CD4-positive, alpha-beta T cell treated with Interleukin-17A for 4 hours (primary cell): Measurements from ENCODE around the gene SLX4.

Experiments used
- DNase-seq: peaks from one replicate; pipeline ENCODE4 v3.0.0-alpha.2; 2020; ENCODE audit warnings: mixed read lengths

Gene SLX4

DNA sequence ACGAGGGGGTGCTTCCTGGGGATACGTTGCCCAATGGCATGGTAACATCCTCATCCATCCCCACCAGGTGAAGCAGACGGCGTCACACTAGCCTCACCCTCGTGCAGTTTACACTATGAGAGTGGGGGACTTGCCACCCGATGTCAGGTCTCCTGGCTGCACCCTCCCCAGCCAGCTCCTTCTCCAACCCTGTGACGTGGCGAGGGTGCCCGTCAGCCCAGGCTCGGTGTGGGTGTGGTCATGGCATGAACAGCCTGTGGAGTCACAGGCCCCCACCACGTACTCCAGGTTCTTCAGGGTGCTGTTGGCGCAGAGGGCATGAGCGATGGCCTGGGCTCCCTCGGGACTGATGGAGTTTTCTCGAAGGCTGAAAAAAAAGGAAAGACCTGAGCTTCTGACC lies 62.5 kb downstream of the SLX4 start:
- DNase-seq, result no peak

DNA sequence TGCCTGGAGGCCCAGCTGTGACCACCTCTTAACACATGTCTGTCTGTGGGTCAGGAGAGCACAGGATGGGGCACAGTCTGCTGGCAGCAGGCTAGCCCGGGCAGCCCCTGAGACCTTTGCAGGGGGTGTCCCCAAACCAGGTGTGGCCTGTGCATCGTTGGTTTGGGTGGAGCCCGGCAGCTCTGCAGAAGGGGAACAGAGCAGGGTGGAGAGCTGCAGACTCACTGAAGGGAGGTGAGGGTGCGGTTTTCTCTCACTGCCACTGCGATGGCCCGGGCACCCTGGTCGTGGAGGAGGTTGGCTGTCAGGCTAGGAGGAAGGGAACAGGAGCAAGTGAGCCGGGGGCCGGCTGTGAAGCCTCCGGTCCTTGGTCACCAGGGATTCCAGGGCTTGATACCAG lies 63.0 kb downstream of the SLX4 start:
- no peak for DNase-seq

DNA sequence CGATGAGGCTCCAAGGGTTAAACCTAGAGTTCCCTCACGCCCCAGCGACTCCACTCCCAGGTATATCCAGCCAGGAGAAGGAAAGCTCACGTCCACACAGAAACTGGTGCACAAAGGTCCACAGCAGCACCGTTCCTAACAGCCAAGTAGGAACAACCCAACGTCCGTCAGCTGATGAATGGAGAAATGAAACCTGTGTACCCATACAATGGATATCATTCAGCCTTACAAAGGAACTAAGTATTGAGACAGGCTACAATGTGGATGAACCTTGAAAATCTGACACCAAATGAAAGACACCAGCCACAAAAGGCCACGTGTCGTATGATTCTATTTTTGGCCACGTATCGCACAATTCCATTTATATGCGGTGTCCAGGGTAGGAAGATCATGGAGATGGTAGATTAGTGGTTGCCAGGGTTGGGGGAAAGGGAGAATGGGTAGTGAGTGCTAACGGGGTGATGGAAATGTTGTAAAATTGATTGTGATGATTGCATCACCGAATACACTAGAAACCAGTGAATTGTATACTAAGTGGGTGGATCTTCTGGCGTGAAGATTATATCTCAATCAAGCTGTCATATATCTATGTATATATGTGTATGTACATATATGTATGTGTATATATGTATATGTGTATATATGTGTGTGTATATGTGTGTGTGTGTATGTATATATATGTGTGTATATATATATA lies 64.3 kb downstream of the SLX4 start:
- DNase-seq, result no peak

DNA sequence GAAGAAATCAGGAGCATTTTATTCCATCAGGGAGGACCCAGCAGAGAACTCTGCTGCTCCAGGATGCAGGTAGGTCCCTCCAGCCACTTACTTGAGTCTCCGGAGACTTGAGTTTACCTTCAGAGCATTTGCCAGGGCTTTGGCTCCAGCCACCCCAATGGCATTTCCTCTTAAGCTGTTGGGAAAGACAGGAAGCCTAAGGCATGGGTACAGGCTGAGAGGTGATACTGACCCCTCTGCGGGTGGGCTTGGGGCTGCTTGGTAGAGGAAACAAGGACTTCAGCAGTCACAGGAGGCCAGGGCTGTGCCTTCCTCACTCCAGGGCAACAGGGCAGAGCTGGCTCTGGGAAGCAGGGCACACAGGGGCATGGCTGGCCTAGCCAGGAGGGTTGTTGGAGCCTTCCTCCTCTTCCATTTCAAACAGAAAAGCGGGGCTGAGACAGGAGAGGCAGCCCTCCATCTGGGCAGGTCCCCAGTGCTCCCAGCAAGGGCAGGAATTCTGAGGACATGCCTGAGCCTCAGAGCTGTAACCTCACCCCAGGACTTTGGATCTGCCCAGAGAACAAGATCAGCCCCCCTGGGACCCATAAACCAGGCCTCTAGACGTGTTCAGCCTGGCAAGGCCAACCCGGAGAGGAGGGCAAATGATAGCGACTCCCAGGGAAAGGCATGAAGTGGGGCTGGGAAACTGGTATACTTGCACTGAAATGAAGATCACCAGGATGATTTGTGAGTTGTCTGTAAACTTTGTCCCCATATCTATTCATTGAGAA lies 68.6 kb downstream of the SLX4 start:
- no peak for DNase-seq

DNA sequence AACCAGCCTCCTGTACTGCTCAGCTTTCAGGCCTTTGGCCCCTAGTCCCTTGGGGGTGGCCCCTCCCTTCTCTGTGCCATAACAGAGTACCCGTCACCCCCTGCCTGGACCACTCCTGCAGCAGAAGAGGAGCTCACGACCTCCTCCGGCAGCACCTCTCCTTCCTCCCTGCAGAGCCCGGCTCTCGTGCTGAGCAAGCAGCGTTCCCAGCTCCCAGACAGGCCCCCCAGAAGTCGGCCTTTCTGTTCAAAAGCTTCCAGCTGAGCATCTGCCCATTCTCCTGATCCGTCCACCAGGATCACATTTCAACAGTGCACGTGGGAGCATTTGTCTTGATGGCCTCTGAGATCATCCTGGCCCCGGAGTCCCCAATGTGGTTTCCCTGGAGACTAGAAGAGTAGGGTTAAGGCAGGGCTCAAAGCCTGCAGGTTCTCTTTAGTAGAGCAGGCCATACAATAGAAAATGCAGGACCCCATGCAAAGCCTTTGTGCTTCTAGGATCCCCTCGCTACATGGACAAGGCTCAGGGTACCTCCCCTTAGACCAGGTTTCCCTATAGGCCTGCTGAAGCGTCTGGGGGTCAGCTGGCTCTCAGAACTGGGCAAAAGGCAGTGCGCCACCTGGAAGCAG lies 69.8 kb downstream of the SLX4 start:
- no peak for DNase-seq

DNA sequence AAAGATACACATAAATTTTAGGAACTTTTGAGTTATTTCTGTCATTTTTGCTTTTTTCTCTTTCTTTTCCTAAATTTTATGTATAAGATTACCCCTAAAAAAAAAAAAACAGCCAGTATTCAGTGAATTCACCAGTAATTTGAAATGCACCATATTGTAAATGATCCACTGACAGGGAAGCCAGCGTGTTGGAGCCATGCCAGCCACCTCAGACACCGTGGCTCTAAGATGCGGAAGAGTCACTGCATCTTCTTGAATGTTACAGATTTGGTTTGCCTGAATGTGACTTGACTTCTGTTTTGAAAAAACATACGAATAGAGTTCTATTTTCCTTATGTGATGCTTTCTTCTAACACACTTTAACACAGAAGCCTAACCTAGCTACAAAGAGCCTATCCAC lies 73.2 kb downstream of the SLX4 start:
- peak; percentile 29 for DNase-seq

DNA sequence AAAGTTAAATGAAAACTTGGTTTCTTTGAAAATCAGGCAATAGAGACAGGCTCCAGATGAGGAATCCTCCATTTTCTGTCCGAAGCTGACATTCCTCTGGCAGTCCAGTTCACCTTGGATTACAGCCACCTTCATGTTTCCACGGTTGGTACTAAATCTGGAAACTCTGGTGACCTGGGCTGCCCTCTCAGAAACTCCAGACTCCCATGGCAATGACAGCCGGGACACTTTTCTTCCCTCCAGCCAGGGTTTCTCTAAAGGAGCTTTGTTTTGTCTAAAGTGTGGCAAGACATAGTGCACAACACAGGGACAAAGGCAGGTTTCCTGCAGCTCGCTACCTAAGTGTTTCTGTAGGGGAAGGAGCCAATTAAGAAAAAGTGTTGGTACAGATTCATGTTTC lies 74.6 kb downstream of the SLX4 start:
- no peak for DNase-seq

DNA sequence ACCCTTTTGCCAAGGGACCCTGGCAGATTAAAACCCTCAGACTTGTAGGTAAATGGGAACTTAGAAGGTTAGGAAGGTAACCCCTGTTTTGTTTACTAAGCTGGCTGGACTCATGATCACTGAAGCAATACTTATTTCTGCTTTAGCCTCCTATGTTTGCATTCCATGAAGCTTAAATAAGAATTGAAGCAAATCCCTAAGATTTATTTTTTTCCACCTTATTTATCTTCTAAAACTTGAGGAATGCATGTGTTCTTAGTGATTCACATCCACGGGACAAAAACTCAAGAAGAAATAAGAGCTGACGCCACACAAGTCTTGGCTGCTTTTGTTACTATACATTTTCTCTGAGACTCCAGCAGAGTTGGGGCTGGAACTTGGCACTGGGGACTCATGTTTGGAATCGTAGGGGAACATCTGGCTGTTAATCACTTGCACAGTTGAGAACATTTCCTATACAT lies 75.1 kb downstream of the SLX4 start:
- no peak for DNase-seq

DNA sequence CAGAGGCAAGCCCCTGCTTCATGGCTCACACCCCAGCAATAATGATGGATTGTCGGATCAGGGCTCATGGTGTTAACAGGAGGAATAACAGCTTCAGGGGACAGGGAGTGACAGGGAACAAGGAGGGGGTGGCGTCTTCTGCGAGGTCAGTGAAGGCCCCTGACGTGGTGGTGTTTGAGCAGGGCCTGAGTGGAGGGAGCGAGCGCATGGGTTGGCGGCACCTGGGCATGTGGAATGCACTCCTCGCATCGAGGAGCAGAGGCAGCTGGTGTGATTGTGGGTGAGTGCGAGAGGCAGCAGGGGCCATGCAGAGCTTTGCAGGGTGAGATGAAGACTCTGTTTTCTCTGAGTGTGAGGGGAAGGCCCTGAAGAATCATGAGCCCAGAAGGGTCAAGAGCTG lies 77.3 kb downstream of the SLX4 start:
- DNase-seq, result no peak

DNA sequence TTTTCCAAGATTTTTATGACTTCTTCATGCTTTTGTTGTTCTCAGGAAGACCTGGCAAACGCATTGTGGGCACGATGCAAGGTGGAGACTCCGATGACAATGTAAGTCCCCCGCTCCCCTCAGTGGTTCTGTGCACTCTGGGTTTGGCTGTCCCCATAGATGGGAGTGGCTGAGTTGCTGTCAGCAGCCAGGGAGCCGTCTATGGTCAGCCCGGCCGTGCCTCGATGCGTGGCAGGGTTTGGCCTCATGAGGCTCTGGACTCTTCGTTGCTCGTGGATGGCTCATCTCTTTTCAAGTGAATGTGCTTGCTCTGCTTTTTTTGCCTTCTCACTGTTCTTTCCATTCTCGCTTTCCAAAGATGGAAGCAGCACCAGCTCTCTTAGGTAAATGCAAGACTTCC lies 78.7 kb downstream of the SLX4 start:
- no peak for DNase-seq
